Subcutaneous adipose tissue (tissue), 4 donors: ENCODE results near the gene GEMIN4. TPM values are rescaled to one million over a fixed set of nuclear protein-coding genes. Genes with fewer than 3 reads are reported as not detected.

ENCODE experiments used
- total RNA-seq, 4 donors: library from RNA; depleted of rRNA; stranded (reverse); fragments of >200 nt; gene quantifications; one replicate each; pipeline ENCODE4 v1.1.0, GENCODE V29; 2016
- TF ChIP-seq, protein P1 (sequence below): fragments of 450-650 bp; IDR thresholded peaks from one replicate; pipeline ENCODE4 v1.5.1; 2016; ENCODE audit warnings: low read depth, mild to moderate bottlenecking, control low read depth, antibody characterized with exemption, moderate library complexity

Gene GEMIN4
- 10 to 100 TPM; 11.1 to 25.1 (median 14.7) TPM for total RNA-seq

DNA sequence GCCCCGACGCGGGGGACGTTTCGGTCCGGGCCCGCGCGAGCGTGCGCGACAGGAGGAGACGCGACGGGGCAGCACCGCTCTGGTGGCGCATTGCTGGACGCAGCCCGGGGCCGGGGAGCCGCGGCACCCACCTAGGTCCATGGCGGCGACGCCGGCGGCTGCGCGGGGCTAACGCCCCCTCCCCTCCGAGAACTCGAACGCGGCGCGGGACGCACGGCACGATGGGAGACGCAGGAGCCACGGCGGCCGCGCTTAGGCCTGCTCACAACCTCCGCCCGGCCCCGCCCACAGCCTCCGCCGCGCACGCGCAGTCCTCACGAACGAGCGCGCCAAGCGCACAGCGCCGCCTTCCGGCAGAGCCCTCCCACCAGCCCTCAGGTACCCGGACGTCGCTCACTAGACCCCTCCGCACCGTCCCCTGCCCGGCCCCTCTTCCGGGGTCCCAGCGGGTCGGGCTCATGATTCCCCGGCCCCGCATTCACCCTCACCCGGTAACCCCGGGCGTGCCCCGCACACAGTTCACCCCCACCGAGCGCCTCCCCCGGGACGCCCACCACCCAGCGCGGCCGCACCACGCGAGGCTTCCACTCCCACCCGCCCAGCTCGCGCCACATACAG, at the start of gene GEMIN4:
GEMIN4 (minus strand) TSS at position 263 of the 618 bp plus-strand sequence; CDS start at position 141, 122 bp downstream.
- TF ChIP-seq, protein P1, sequence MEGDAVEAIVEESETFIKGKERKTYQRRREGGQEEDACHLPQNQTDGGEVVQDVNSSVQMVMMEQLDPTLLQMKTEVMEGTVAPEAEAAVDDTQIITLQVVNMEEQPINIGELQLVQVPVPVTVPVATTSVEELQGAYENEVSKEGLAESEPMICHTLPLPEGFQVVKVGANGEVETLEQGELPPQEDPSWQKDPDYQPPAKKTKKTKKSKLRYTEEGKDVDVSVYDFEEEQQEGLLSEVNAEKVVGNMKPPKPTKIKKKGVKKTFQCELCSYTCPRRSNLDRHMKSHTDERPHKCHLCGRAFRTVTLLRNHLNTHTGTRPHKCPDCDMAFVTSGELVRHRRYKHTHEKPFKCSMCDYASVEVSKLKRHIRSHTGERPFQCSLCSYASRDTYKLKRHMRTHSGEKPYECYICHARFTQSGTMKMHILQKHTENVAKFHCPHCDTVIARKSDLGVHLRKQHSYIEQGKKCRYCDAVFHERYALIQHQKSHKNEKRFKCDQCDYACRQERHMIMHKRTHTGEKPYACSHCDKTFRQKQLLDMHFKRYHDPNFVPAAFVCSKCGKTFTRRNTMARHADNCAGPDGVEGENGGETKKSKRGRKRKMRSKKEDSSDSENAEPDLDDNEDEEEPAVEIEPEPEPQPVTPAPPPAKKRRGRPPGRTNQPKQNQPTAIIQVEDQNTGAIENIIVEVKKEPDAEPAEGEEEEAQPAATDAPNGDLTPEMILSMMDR = no peak

DNA sequence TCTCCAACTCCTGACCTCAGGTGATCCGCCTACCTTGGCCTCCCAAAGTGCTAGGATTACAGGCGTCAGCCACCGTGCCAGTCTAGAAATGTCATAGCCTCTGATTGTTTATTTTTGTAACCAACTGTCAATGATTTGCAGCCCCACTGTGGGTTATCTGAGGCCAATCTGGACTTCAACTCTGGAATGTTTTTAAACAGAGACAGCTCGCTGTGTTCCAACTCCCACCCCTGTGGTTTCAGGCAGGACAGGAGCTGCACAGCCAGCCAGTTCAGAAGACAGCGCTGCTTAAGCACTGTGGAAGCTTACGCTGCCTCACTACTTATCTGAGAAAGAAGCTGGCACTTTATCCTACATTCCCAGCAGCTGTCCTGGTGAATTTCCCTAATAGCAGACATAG, 49.6 kb upstream of the GEMIN4 start:
- TF ChIP-seq, protein P1 = no peak

DNA sequence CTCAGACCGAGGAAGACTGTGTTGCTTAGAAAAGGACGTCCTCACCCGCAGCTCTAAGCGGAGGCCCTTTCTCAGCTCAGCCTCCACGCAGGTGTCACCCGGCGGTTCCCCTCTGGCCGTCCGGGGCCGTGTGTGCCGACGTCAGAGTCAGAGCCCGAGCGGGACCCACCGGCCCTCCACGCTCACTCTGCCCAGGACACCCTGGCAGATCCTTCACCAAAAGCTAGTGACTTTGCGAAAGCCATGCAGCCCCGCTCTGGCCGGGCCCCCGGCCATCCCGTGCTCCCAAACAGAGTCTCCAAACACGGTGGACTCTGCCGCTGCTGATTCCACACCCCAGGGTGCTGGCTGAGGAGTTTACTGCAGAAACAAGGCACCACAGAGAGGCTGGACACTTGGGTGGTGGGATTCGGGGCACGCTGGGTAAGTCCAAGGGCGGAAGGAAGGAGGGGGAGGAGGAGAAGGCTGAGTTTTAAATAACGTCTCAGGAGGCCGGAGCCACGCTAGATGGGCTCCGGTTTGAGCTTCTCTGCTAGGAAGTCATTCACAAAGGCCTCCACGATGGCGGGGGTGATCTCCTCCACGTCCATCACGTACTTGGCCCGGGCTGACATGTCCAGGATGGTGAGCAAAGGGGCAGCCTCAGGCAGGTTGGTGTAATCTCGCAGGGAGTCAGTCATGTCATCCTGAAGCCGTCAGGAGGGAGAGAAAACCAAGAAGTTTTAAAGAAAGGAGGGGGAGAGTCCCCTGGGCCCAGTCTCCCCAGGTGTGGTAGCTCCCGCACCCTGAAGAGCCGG, 48.6 kb upstream of the GEMIN4 start:
- TF ChIP-seq, protein P1 = no peak

DNA sequence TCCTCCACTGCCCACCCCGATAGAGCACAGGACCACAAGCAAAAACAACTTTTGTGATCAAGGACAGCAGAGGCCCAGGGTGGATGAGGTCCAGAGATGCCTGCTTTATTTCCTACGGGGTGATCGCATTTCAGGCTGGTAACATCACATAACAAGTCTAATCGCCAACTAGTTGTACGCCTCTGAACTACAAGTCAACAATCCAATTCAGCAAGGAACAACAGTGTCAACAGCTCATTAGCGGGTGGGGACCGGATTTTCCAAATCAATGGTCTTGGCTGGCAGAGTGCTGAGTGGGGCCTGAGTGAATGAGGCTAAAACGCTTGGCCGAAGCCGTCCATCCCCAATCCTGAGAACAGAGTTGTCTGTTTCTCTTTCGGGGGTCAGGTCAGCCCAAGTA, 47.2 kb upstream of the GEMIN4 start:
- TF ChIP-seq, protein P1 = no peak

DNA sequence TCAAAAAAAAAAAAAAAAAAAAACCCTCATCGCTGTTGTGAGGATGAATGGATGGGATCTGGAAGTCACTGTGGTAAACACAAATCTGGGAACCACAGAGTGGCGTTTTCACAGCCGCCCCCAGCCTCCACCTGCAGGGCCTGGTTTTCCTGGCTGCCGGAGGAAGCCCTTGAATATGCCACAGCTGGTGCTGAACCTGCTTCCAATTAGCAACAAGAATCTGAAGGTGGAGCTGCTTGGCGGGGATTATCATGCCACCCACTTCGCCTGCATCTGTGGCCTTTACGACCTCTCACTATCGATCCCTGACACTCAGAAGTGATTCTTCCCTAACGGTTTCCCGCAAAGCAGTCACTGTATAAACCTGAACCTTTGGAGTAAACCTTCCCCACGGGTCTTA, 46.2 kb upstream of the GEMIN4 start:
- TF ChIP-seq, protein P1 = no peak

DNA sequence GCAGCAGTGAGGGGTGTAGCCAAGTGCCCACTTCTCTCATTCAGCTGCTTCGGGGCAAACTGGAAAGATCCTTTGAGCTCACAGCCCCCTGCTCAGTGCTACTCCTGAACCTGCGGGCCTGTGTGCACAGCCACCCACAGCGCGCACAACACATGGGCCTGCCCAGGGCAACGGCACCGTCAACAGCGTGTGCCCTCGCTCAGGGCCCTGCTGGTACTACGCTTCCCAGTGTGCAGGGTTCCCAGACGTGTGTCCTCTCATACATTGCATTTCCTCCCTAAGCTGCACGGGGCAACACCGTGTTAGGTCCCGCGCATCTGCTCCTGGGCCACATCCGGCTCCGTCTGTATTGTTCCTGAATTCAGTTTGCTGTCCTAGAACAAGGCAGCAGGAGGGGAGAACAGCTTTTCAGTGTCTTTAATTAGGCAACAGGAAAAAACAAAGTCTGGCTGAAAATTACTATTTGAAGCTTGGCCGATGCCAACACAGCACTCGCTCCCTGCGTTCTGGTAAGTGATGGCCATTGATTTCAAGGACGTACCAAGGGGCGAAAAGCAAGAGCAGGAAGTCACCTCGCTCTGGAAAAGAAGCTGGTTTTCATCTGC, 45.3 kb upstream of the GEMIN4 start:
- TF ChIP-seq, protein P1 = no peak

DNA sequence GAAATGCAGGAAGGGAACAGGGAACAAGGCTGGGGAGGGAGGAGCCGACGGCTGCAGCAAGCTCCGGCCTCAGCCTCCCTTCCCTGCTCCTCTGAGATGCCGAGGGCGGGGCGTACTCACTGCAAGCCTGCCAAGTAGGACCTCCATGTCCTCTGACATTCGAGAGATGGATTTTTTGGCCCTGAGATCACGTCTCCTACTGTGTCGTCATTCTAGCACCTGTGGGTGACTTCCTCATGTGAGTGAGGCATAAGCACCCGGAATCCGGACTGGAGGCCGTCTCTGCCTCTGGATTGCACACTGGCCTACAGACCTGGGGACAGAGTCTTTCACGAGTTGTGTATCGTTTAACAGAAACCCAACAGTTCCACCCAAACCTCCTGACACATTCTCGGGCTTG, 44.5 kb upstream of the GEMIN4 start:
- TF ChIP-seq, protein P1 = no peak
